Measurements from ENCODE around the gene RAB11FIP4. TPM values are rescaled to one million over a fixed set of nuclear protein-coding genes. Genes with fewer than 3 reads are reported as not detected.
A peak's percentile ranks its signal among the peaks of the same experiment; 100 is the strongest.

Gene RAB11FIP4
- total and polyA plus RNA-seq, 9 of the 15 experiments (the other 6 are each of a cell fraction or from before 2014, with no cell fraction given): 0.62 to 16.6 (median 8.9) TPM

GRCh38 chr17:31549525-31550388, 158.3 kb downstream of the RAB11FIP4 start (continued):
- TF ChIP-seq GTF2B (IDR thresholded peaks at IDR 0.05; ENCODE audit: extremely low read depth, insufficient read length): no peak
- TF ChIP-seq ARID2 (IDR thresholded peaks at IDR 0.05): no peak
- no peak for TF ChIP-seq ZNF280B (CRISPR knock-in tag; IDR thresholded peaks at IDR 0.05)
- TF ChIP-seq ZNF384 (IDR thresholded peaks at IDR 0.05; ENCODE audit: low read depth, low read length): no peak
- no peak for TF ChIP-seq ARID3A (IDR thresholded peaks at IDR 0.05; ENCODE audit: borderline replicate concordance, low read depth, low read length)
- no peak for TF ChIP-seq TCFL5 (CRISPR knock-in tag; conservative IDR thresholded peaks at IDR 0.05)
- no peak for TF ChIP-seq ARID3B (CRISPR knock-in tag; IDR thresholded peaks at IDR 0.05; ENCODE audit: borderline replicate concordance)
- TF ChIP-seq ZNF551 (CRISPR knock-in tag; IDR thresholded peaks at IDR 0.05): no peak
- no peak for TF ChIP-seq SLC30A9 (CRISPR knock-in tag; IDR thresholded peaks at IDR 0.05)
- TF ChIP-seq THRA (IDR thresholded peaks at IDR 0.05): no peak
- TF ChIP-seq EP400 (IDR thresholded peaks at IDR 0.05): peak; percentile 59; the same call in 1 of the 2 replicates
- peak; percentile 49 for TF ChIP-seq TAF1 (IDR thresholded peaks at IDR 0.05; ENCODE audit: control insufficient read depth, extremely low read depth, insufficient read depth, low read length, severe bottlenecking)
- TF ChIP-seq TGIF2 (CRISPR knock-in tag; IDR thresholded peaks at IDR 0.05): no peak
- TF ChIP-seq ELF1 (tag; IDR thresholded peaks at IDR 0.05): peak; percentile 93
- TF ChIP-seq TFE3 (CRISPR knock-in tag; IDR thresholded peaks at IDR 0.05): no peak
- TF ChIP-seq POLR3A (IDR thresholded peaks at IDR 0.05; ENCODE audit: borderline replicate concordance, extremely low read depth, insufficient read depth, insufficient read length): peak; percentile 86
- TF ChIP-seq SAP30 (IDR thresholded peaks at IDR 0.05; ENCODE audit: borderline replicate concordance, insufficient read depth, low read depth, low read length, poor library complexity, severe bottlenecking): no peak

Data from K562 (cell line).